ENCODE measurements around the gene CCDC122.

The CCDC122 gene

DNA sequence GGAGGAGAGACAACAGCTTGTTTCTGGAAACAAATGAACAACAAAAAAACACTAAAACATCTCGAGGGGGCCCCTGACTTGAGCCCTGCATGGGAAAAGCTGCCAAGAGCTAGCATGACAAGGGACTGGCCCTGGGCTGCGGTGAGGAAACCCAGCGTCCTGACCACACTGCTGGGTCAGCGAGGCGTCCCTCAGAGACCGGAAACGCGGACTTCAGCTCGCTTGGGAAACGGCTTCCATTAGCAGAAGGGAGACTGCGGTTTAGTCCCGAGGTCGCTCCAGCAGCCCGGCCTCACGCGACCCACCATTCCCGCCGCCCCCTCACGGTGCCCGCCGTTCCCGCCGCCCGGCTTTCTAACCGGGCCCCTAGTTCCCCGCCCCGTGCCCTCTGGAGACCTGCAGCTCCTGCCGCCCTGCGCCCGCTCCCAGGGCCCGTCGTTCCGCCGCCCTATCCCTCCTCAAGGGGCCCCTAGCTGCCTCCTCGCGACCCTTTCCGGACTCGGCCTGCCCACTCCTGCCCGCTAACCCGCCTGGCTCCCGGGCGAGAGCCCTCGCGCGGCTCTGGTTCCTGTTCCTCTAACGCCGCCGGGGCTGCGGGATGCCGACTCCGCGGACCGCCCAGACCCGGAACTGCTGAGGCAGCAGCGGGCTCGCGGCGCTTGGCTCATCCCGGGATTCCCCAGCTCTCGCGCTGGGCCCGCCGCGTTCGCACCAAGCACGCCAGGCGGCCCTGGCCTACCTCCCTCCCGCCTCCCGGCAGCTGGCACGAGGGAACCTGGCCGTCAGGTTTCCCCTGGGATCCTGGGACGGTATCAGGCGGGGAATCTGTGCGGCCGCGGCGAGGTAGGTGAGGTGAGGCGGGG lies at the start of gene CCDC122:
CCDC122 (minus strand) TSS at position 849 of the 863 bp plus-strand sequence. CDS start 10,364 bp downstream, outside the sequence.
- DNase-seq: peak; percentile 43

DNA sequence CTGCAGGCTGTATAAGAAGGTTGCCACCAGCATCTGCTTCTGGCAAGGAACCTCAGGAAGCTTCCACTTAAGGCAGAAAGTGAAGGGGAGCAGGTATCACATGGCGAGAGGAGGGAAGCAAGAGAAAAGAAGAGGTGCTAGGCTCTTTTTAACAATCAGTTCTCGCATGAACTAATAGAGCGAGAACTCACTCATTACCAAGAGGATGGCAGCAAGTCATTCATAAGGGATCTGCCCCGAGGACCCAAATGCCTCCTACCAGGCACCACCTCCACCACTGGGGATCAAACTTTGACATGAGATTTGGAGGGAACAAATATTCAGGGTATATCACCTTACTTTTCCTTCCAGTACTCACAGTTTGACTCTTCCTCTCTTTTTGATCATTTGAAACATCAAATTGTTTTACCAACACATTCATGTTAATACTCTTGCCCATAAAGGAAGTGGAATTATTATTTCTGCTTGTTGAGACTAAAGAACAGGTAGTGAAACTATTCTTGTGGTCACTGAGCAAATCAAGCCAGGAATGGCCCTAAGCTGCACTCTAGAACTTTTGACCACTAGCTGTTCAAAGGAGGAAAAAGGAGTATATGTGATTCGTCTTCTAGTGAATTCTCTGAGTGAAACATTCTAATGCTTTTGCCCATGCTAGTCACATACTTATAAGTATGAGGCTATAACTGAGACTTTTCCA lies 45.2 kb upstream of the CCDC122 start:
- DNase-seq: no peak

DNA sequence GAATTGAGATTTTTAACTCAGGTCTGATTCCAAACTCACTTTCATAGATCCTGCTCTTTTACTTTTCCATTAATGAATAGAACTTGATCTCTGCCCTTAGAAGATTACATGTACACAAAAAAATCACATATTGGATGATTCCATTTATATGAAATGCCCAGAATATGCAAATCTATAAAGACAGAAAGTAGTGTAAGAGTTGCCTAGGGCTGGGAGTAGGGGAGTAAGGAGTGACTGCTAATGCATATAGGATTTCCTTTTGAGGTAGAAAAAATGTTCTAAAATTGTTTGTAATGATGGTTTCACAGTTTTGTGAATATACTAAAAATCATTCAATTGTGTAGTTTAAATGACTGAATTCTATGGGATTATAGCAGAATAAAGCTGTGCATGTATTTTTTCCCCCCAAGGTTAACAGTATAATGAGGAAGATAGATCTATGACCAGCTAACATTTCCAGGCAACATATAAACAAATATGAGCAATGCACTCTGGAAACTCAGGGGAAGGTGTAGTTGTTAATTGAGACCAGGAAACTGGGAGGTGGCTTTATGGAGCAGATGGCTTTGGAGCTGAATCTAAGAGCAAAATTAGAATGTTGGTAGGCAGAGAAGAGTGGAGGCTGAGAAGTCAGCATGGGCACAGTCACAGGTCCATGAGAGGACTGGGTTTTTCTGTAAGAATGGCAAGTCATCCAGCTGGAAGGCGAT lies 41.6 kb upstream of the CCDC122 start:
- DNase-seq: no peak

DNA sequence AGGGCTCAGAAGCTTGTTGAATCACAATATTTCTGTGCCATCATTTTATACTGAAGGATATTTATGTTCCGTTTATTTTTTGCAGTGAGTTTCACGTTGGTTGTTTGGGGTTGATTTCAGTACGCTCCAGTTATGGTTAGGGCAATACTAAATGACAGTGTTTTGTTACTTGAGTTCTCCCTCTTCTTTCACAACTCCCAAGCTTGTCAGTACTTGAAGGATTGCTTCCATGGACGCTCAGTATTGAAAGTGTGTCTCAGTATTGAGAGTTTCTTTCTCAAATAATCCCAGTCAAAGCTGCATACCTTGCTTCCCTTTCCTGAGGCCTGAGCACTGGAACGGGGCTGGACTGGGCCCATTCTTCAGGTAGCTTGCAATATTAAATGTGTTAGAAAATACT lies 39.1 kb upstream of the CCDC122 start:
- DNase-seq: no peak

DNA sequence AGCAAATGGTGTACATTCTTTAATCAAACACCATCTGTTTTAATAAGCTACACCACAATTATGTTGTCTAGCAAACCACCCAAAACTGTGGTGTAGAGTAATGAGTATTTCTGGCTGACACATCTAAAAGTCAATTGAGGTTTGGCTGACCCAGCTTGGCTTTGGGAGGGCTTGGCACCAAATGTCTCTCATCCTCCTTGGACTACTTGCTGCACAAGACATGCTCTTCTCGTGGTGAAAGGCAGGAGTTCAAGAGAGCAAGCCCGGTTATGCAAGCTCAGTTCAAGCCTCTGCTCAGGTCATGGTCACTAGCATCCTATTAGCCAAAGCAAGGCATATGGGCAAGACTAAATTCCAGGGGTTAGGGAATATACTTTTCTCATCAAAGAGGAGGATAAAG lies 37.3 kb upstream of the CCDC122 start:
- DNase-seq: no peak

DNA sequence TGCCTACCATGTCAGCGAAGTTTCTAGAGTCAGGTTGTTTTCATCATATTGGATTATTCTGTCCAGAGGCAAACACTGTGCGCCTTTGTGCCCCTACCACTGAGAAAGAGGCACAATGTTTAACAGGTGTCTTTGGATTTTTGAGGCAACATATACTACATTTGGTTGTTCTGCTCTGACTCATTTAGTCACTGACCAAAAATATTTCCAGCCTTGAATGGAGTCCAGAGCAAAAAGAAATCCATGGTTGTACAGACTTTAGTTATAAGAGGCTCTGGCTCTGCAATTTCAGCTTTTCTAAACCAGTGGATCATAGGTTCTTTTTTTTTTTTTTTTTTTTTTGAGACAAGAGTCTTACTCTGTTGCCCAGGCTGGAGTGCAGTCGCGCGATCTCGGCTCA lies 35.9 kb upstream of the CCDC122 start:
- no peak for DNase-seq

DNA sequence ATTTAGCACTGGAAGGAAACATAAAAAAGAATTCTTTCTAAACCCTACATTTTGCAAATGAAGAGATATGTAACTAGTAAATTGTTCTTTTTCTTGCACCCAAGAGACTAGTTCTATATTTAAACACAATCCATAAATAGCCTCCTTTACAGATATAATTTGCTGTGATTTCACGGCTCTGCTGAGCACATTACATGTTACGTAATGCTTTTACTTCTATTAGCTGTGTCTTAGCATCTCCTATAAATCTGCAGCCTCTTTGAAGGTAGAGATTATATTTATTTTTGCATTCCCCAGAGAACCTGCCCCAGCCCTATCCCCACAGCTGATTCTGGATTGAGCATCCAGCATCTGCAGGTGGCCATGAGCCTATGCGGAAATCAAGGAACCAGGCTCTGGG lies 32.3 kb upstream of the CCDC122 start:
- DNase-seq: no peak

DNA sequence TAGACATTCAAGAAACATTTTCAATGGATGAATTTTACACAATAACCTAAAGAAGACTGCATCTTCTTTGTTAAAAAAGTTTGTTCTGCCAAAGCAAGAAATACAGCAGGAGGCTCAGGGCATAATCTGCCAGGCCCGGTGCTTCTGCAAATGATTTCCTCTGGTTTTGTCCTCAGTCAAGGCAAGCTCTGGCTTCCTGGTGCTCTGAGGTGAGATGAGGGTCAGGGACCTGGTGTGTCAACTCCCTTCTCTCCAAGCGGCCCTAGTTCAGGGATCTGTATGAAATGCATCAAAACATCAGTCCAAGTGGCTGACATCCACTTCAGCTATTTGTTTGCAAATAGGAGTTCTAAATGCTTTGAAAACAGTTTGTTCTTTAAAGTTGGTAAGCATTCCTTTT lies 31.7 kb upstream of the CCDC122 start:
- peak; percentile 31 for DNase-seq

DNA sequence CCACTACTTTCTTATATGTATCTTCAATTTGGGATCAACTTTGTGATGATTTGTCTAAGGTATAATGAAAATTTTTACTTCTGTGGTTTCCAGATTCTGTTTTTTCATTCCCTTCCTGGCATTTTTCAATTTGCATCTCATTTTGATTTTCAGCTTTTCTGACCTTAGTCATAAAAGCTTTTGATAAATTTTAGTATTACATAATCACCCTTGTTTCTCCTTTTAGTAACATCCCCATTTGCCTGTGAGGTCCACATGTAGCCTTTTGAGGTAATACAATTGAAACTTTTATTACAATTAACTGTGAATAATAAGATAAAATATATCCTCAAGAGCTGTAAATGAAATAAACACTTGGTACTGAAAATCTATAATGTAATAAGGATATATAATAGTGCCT lies 31.3 kb upstream of the CCDC122 start:
- no peak for DNase-seq

DNA sequence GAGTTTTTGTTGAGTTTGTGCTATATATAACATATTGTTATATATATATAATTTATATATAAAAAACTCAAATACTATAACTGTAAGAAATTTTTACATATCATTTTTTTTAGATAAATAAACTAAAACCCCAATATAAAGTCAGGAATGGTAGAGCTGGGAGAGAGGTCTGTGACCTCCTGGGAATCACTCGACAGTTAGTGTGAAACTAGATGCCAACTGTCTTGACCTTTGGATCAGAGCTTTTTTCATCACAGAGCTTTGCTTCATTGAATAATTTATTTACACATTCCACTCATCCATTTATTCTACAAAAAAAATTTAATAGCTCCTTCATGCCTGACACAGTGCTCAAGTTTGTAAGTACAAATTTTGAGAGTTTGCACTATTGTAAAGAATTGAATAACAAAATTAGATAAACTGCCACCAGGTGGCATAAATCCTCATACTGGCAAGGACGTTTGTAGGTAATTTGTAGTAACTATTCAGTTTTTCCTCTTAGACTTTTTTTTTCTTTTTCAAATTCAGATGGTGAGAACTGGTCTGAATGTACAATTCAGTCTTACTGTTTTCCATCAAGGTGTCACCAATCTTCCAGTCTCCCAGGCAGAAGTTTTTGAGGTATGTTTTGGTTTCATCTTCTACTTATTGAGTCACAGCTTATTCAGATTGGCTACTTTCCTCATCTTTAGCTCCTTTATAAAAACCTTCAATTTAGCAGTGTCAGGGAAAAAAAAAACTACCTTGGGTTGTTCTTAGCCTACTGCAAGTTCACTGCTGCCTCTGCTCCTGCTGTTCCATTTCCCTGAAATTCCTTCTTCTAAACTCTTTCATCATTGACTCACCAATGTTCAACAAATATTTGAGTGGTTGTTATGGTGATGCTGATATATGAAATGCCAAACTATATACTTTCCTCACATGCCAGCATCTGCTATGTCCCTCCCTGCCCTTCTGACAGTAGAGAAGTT lies 28.9 kb upstream of the CCDC122 start:
- peak; percentile 31 for DNase-seq

DNA sequence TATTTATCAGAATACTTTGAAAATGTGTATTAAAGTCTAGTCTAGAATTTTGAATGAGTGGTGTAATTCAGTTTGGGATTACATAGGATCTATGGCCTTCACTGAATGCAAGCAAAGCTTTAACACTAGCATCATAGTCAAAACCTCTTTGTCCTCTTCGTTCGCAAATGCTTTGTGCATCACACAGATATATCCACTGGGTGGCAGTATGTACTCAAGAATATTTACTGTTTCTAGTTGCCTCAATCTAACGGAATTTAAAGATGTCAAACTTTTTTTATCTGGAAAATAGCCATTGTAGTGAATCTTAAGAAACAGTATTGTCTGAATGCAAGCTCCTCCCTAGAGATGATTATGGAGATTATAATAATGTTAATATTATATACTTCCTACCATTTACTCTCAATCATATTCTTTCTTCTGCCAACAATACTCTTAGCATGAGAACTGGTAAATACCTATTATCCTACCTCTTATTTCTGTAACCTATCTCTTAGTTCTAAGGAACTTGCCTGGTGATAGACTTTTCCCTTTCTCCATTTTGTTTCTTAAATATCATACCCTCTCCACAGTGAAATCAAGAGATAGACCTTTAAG lies 26.0 kb upstream of the CCDC122 start:
- peak; percentile 60 for DNase-seq

DNA sequence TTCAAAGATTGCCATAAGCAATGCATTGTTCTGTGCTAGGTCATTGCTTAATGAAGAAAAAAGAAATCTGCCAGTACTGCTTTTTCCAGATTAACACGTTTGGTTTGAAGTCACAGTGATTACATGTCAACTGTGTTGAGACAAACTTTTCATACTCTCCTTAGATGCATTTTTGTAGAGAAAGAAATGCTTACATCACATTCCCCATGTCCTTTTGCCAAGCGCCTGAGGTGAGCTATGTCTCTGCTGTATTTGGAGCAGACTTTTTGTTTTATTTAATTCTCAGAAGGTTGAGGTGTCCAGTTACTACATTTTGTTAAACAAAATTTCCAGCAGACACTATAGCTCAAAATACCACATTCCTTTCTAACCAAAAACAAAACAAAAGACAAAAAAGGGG lies 16.4 kb upstream of the CCDC122 start:
- DNase-seq: no peak

DNA sequence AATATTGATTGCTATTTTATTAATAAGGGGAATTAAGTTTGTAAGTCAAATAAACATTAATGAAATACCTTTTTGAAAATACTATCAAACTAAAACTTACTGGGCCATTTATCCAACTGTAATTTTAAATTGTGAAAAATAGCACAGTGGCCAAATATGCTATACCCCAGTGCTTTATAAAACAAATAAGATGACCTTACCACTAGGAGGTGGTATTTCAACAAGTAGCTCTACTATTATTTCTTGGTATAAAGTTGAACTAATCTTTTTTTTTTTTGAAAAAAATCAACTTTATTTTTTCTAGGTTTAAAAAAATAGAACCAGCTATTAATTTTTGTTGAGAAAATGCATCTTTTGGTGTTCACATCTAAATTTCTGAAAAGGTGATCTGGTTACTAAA lies 14.9 kb upstream of the CCDC122 start:
- DNase-seq: no peak

DNA sequence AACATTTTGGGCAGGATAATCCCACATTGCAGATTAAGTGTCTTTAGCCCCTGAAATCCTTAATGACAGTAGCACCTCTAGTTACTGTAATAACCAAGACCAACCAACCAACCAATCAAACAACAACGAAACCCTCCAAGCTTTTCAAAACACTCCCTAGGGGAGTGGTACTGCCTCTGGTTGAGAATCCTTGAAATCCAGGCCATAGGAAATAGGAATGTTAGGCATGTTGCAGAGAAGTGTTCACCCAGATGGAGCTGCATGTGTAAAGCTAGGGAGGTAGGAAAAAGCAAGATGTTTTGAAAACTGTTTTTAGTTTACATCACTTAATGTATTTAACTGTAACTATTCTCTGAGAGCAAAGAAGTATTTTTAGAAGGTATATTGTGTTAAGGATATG lies 4.7 kb upstream of the CCDC122 start:
- DNase-seq: no peak

DNA sequence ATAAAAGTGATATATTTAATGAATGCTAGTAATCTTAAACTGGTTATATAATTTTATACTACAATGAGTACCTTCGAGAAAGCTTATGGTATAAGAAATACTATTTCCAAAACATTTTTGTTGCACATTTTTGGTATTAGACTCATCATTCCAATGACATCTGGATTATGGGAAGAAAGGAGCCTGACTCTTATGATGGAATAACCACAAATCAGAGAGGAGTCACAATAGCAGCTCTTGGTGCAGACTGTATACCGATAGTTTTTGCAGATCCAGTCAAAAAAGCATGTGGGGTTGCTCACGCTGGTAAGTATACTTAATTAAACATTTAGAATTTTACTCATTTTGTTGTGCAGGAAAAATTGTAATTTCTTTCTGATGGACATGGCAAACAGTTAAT lies 4.1 kb upstream of the CCDC122 start:
- no peak for DNase-seq

DNA sequence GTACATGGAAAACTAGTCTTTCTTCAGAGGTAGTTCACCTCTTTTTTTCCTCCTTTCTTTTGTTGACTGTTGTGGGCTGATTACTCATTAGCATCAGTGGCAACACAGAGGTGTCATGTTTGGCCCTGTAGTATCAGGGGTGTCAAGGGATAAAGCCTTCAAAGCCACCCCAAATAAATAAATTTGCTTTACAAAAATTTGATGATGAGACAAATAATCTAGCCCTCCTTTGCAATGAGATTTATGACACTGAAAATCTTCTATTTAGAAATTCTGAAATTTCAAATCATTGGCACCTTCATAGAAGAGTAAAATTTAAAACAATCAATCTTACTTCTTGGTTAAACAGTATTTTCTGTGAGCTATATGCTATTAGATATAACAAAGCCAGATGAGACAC lies 2.0 kb upstream of the CCDC122 start:
- DNase-seq: no peak

DNA sequence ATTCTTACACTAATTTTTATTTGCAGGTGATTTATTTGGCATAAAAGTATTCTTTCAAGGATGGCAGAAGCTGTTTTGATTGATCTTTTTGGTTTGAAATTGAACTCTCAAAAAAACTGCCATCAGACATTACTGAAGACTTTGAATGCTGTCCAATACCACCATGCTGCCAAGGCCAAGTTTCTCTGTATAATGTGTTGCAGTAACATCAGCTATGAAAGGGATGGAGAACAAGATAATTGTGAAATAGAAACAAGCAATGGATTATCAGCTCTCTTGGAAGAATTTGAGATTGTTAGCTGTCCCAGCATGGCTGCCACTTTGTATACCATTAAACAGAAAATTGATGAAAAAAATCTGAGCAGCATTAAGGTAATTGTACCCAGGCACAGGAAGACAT lies 1.4 kb upstream of the CCDC122 start:
- no peak for DNase-seq

DNA sequence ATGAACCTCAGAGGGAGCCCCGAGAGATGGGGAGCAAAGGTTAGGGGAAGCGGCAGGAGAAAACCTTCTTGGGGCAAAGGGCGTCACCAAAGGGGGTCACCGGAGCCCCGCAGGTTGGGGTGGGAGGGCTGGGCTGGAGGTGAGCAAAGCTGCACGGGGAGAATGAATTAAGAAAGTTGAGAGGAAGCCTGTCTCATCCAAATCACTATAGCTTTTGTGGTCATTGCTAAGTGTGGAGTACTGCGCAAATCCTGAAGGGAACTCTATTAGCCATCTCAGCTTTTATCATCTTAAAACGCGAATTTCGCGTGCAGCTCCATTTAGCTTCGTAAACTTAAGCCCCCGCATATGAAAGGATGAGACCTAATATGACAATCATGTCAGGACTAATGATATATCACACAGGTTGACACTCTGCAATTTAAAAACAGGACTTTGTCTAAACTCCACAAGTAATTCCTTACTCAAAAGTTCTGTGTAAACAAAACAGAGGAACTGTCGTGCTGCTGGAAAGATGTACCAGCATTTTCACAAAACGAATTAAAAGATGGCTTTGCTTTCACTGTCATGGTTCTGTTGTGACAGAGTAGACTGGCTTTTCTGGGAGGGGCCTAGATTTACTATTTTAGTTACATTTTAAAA lies 795 bp upstream of the CCDC122 start:
- DNase-seq: no peak

DNA sequence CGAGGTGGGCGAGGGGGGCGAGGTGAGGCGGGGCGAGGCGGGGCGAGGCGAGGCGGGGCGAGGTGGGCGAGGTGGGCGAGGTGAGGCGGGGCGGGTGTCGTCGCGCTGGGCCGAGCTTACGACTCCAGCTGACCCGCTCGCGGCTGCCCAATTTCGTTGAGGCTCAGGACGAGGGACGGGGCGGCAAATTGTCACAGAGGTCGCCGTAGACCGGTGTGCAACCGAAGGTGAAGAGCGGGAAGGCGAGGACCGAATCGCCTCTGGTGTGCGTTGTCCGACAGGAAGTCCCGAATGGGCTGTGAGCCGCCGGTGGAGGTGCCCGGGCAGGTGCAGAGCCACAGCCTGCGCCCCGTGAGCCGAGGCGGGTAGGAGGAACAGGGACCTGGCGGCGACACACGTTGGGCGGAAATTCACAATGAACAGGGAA lies 228 bp upstream of the CCDC122 start, which contains the start of gene LACC1:
LACC1 (plus strand) TSS at position 150 of the 427 bp plus-strand sequence. CDS start 1,082 bp downstream, outside the sequence.
- DNase-seq: no peak

DNA sequence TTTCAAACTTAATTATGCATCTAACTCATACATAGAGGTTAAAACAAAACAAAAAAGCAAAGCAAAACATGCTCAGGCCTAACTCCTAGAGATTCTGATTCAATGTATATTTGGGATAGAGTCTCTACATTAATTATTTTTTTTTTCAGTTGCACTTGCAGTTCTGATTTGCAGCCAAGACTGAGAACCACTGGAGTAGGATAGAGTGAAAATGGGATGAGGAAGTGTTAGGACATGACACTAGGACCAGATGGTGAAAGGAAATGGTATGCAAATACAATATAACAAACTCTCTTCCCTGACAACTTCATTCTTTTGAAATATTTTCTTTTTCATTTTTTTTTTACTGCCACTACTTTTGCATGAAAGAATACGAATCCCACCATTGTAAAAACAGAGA lies 1.8 kb downstream of the CCDC122 start:
- no peak for DNase-seq

DNA sequence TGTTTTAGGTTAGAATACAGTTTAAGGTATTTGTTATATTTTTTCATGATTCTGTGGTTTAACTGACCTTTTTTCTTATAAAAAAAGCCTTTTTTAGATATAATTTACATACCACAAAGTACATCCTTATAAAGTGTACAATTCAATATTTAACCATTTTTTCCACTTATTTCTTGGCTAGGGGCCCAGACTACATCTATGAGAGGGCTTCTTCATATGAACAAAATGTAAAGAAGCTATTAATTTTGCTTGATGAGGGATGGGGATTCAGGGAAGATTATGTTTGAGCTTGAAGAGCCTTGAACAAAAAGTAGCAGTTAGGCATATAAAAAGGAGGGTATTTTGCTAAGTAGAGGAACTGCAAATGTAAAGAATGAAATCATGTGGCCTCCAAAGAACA lies 2.2 kb downstream of the CCDC122 start:
- no peak for DNase-seq
